Measurements from ENCODE around the gene RAB3GAP2.

DNA sequence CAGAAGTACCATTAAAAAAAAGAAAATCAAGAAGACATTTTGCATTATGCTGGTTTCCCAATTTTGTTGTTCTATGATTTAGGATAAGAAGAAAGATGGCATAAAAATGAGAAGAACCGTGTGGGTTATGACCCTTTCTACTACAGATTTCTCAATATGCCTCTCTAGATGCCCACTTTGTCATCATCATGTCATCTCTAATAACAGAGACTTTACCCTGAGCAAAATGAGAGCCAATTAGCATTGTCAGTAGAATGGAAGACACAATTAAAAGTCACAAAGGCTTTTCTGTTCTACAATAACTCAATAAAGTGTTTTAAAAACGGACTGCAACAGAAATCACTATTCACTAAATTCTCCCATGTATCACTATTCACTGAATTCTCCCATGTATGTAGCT, 85.5 kb downstream of the RAB3GAP2 start:
- TF ChIP-seq, protein P1, sequence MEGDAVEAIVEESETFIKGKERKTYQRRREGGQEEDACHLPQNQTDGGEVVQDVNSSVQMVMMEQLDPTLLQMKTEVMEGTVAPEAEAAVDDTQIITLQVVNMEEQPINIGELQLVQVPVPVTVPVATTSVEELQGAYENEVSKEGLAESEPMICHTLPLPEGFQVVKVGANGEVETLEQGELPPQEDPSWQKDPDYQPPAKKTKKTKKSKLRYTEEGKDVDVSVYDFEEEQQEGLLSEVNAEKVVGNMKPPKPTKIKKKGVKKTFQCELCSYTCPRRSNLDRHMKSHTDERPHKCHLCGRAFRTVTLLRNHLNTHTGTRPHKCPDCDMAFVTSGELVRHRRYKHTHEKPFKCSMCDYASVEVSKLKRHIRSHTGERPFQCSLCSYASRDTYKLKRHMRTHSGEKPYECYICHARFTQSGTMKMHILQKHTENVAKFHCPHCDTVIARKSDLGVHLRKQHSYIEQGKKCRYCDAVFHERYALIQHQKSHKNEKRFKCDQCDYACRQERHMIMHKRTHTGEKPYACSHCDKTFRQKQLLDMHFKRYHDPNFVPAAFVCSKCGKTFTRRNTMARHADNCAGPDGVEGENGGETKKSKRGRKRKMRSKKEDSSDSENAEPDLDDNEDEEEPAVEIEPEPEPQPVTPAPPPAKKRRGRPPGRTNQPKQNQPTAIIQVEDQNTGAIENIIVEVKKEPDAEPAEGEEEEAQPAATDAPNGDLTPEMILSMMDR (IDR thresholded peaks at IDR 0.05) = no peak
- TF ChIP-seq POLR2A (IDR thresholded peaks at IDR 0.05) = no peak
